Skeletal muscle tissue (tissue), 4 donors: ENCODE results near the gene MGAT4A. TPM values are rescaled to one million over a fixed set of nuclear protein-coding genes. Genes with fewer than 3 reads are reported as not detected.
"Not testable (repeated sequence)": the region's sequence is repeated elsewhere in the genome, so short reads cannot be mapped to it uniquely, and the experiment has no call there.

Source experiments
- H3K27ac ChIP-seq: one replicate; pipeline ENCODE4 v1.7.0; 2013; ENCODE audit warnings: mild to moderate bottlenecking, low read depth, low read length, inconsistent platforms
- H3K27me3 ChIP-seq, 3 donors: one replicate each; pipeline ENCODE4 v1.7.0; 2013; ENCODE audit warnings: low read length in 3 of 3; ENCODE audit not compliant: control insufficient read depth in 3 of 3, insufficient read depth in 3 of 3
- H3K36me3 ChIP-seq, 3 donors: one replicate each; pipeline ENCODE4 v1.7.0; 2013; ENCODE audit warnings: low read length in 3 of 3; ENCODE audit not compliant: control insufficient read depth in 3 of 3, insufficient read depth in 3 of 3
- H3K4me1 ChIP-seq, 3 donors: one replicate each; pipeline ENCODE4 v1.7.0; 2013; ENCODE audit warnings: low read length in 3 of 3, mild to moderate bottlenecking in 3 of 3; ENCODE audit not compliant: control insufficient read depth in 3 of 3, insufficient read depth in 3 of 3
- H3K4me3 ChIP-seq, 3 donors: one replicate each; pipeline ENCODE4 v1.7.0; 2013; ENCODE audit warnings: low read length in 3 of 3
- H3K9ac ChIP-seq, 3 donors: one replicate each; pipeline ENCODE4 v1.7.0; 2013; ENCODE audit warnings: low read length in 3 of 3, mild to moderate bottlenecking in 3 of 3, moderate library complexity in 2 of 3, low read depth in 1 of 3
- H3K9me3 ChIP-seq, 3 donors: one replicate each; pipeline ENCODE4 v1.7.0; 2013; ENCODE audit warnings: low read length in 3 of 3; ENCODE audit not compliant: control insufficient read depth in 3 of 3
- total RNA-seq: library from RNA; depleted of rRNA; stranded (reverse); fragments of >200 nt; gene quantifications from one replicate; pipeline ENCODE4 v1.2.3, GENCODE V29; 2014
- donor health status: Osteomylitis.

Gene MGAT4A
- total RNA-seq, 1 donor from 2014 or later: 6.3 TPM

DNA sequence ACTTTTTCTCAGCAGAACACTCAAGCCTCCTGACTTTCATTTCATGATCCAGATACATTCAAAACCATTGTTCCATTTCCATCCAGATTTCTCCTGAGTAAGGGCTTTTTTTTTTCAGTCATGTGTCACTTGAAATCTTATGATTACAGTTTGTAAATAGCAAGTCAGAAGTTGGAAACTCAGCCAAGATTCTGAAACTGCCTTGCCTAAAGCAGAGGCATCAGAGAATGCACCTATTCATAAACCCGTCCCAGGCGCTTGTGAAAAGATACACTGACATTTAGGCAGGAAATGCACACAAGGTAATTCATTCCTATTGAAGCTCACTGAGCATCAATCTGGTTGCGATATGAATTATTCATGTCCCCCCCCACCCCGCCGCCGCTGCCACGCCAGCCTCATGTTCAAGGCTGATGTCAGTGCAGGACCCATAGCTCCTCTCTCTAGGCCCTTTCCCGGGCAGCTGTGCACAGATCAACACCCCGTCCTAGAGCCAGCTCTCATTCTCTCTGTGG lies 30.4 kb upstream of the MGAT4A start:
- Histone ChIP-seq H3K9ac (no peak overlapping the region), H3K27ac (peak overlapping the region; percentile 64), H3K4me1 (peaks cover 3 to 13% (median 7%) of the 10 kb centered on the region in 3 donors), H3K9me3 (no peaks in the 10 kb centered on the region), H3K27me3 (peaks cover 0 to 4% (median 0%) of the 10 kb centered on the region in 3 donors), H3K36me3 (no peaks in the 10 kb centered on the region), H3K4me3 (no peak overlapping the region)

DNA sequence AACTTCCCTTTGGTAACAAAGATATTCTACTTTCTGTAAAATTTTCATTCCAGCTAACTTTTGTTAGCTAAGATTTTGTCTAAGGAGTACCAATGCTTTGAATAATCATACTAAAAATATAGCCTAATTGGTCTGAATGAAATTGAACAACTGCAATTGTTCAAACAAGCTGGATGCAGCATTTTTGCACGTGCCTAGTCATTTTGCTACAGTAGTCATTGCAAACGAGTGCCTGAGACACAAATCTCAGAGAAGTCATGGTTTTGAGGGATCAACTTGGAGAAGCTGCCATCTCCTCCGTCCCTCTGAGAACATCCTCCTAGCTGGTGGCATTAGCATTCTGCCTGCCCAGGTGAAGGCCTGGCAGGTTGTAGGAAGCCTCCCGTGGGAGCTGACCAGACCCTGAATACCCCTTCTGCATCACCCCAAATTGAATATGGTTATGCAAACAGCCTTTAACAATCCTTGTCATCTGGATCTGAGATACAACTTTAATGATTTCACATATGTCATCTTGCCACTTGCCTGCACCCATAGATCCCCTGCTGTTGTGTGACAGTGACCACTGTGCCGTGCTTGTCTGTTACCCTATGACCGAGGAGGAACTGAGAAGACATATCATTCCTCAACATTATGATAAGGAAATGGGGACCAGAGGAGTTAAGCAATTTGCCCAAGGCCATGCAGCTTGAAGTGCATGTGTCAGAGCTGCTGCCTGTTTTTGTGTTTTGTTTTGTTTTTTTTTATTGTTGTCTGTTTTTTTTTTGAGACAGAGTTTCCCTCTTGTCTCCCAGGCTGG lies 29.1 kb upstream of the MGAT4A start:
- peaks cover 3 to 13% (median 7%) of the 10 kb centered on the region in 3 donors for H3K4me1 ChIP-seq
- H3K36me3 ChIP-seq: no peaks in the 10 kb centered on the region
- no peaks in the 10 kb centered on the region for H3K9me3 ChIP-seq
- no peak overlapping the region for H3K4me3 ChIP-seq
- peaks cover 0 to 9% (median 4%) of the 10 kb centered on the region in 3 donors for H3K27me3 ChIP-seq
- H3K9ac ChIP-seq: no peak overlapping the region
- H3K27ac ChIP-seq: peak overlapping the region; percentile 40

DNA sequence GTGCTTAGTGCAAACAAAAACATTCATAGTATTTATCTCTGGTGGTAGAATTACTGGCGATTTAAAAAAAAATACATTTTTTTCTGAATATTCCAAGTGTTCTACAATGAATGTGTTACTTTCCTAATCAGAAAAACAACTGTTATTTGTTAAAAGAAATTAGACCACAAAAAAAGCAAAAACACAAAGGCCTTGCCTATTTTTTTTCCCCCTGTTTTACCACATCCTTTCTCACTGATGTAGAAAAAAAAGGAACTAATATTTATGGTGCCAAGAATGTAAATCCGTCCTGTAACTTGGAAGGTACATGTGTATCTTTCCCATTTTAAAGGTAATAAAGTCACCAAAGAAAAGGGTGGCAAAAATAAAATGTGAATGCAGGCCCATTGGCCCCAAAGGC lies 28.4 kb upstream of the MGAT4A start:
- no peak overlapping the region for H3K9ac ChIP-seq
- H3K36me3 ChIP-seq: no peaks in the 10 kb centered on the region
- no peak overlapping the region for H3K4me3 ChIP-seq
- H3K27me3 ChIP-seq: peaks cover 0 to 9% (median 4%) of the 10 kb centered on the region in 3 donors
- no peaks in the 10 kb centered on the region for H3K9me3 ChIP-seq
- peaks cover 3 to 13% (median 7%) of the 10 kb centered on the region in 3 donors for H3K4me1 ChIP-seq
- H3K27ac ChIP-seq: peak overlapping the region; percentile 64

DNA sequence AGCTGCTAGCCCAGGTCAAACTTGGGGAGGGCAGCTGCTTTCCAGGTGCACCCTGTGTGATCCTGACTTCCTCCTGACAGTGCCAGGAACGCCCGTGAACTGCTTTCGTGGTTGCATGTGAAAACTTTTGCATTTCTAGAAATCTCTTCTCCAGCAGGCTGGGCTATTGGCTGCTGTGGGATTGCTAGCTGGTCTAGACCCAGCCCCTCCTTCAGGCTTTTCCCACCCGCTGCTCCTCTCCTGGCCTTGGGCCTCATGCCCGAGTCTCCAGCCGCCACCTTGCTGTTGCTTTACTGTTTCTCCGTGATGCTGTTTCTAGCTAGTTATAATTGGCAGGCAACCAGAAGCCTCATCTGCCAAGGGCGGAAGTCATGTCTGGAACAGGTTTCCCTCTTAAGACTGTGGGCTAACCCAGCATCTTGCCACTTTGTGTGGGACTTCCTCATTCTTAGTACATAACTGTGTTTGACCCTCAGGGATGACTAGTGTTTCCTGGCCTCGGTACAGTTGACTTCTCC lies 27.0 kb upstream of the MGAT4A start:
- Histone ChIP-seq H3K27me3 (peaks cover 0 to 9% (median 4%) of the 10 kb centered on the region in 3 donors), H3K36me3 (no peaks in the 10 kb centered on the region), H3K27ac (peak overlapping the region; percentile 64), H3K9ac (no peak overlapping the region), H3K4me1 (peaks cover 3 to 13% (median 7%) of the 10 kb centered on the region in 3 donors), H3K9me3 (no peaks in the 10 kb centered on the region), H3K4me3 (peak overlapping the region in 1 of 3 donors; percentile 45)

DNA sequence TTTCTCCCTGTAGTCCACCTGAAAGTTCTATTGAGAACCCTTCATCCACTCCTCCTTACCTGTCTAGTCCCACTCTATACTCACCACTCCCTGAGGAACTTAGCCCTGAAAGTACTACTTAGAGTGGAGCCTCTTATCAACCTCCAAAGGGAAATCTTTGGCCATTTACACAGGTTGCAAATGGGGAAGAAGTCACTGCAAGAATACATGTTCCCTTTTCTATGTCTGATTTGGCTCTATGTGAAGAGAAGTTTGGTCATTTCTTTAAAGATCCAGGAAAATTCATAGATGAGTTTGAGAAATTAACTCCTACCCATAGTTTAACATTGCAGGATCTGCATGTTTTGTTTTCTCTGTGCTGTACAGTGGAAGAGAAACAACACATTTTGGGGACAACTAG lies 22.9 kb upstream of the MGAT4A start:
- H3K36me3 ChIP-seq: no peaks in the 10 kb centered on the region
- H3K27ac ChIP-seq: no peak overlapping the region
- peaks cover 3 to 10% (median 9%) of the 10 kb centered on the region in 3 donors for H3K4me1 ChIP-seq
- H3K27me3 ChIP-seq: peaks cover 4 to 18% (median 14%) of the 10 kb centered on the region in 3 donors
- no peak overlapping the region for H3K4me3 ChIP-seq
- H3K9me3 ChIP-seq: no peaks in the 10 kb centered on the region
- H3K9ac ChIP-seq: no peak overlapping the region

DNA sequence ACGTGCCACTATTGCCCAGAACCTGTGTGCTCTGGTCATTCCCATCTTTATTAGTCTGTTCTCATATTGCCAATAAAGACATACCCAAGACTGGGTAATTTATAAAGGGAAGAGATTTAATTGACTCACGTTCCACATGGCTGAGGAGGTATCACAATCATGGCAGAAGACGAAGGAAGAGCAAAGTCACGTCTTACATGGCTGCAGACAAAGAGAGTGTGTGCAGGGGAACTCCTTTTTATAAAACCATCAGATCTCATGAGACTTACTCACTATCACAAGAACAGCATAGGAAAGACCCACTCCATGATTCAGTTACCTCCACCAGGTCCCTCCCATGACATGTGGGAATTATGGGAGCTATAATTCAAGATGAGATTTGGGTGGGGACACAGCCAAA lies 21.8 kb upstream of the MGAT4A start:
- not testable (repeated sequence) for H3K9ac ChIP-seq, H3K9me3 ChIP-seq, H3K27ac ChIP-seq, H3K4me1 ChIP-seq, H3K36me3 ChIP-seq, H3K4me3 ChIP-seq
- H3K27me3 ChIP-seq: peaks cover 4 to 19% (median 14%) of the 10 kb centered on the region in 3 donors

DNA sequence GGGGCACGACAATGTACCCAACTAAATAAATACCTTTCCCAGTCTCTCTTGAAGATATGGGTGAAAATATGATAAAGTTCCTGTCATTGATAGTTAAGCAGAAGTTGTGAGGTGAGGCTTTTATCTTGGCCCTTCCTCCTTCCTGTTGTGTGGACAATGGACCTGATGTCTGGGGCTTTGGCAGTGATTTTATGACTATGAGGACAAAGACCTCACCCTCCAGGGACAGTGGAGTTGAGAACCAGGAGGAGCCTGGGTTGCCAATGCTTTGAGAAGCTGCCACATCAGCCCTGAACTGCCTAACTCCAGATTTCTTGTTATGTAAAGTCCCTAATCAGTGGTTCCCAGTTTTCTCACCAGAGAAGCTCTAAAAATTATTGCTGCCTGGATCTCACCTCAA lies 20.8 kb upstream of the MGAT4A start:
- no peaks in the 10 kb centered on the region for H3K36me3 ChIP-seq
- no peak overlapping the region for H3K27ac ChIP-seq
- H3K9ac ChIP-seq: no peak overlapping the region
- peaks cover 0 to 3% (median 0%) of the 10 kb centered on the region in 3 donors for H3K4me1 ChIP-seq
- no peaks in the 10 kb centered on the region for H3K9me3 ChIP-seq
- peaks cover 4 to 19% (median 14%) of the 10 kb centered on the region in 3 donors for H3K27me3 ChIP-seq
- H3K4me3 ChIP-seq: no peak overlapping the region

DNA sequence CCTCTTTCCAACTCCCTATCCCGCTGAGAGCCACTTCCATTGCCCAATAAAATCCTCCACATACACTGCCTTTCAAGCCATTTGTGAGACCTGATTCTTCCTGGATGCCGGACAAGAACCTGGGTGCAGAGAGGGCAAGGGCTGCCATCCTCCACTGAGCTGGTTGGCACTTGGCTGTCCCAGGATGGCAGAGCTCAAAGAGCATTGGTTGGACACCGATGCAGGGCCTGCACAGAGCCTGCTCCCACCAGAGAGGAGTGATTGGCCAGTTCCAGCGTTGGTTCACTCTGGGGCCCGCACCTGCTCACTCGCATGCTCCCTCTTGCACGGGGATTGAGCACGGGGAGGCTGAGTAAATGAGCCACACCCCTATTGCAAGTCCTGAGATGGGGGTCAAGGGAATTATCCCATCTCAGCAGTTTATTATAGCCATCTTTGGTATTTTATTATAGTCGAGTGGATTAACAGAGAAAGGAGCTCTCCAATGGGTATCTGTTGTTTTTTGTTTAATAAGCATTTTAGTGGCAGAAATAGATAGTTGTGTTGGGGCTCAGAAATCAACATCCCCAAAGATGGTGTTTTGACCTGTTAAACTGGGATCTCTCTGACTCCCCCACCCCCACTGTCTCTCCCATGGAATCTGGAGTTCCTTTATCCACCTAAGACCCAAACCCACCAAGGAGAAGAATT lies 19.8 kb upstream of the MGAT4A start:
- Histone ChIP-seq H3K9me3 (no peaks in the 10 kb centered on the region), H3K9ac (no peak overlapping the region), H3K4me1 (peaks cover 0 to 3% (median 0%) of the 10 kb centered on the region in 3 donors), H3K36me3 (no peaks in the 10 kb centered on the region), H3K4me3 (no peak overlapping the region), H3K27me3 (peaks cover 4 to 15% (median 14%) of the 10 kb centered on the region in 3 donors), H3K27ac (no peak overlapping the region)

DNA sequence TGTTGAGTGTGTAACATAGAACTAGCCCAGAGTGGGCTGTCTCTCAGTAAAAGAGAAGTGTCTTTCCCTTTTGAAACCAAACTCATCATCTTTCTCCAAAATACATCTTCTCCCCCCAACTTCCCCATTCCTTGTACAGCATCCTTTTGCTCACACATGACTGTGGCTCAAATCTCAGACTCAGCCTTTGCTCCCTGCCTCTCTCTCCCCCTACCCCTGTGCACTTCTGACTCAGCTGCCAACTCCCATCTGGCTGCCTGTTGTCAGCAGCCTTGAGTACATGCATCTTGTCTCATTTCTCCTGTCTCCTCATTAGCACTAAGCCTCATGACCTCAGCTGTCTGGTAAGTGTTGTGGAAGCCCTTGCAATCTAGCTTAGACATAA lies 18.1 kb upstream of the MGAT4A start:
- no peak overlapping the region for H3K9ac ChIP-seq
- H3K4me3 ChIP-seq: no peak overlapping the region
- H3K27me3 ChIP-seq: peaks cover 4 to 15% (median 10%) of the 10 kb centered on the region in 3 donors
- no peak overlapping the region for H3K27ac ChIP-seq
- H3K36me3 ChIP-seq: no peaks in the 10 kb centered on the region
- no peaks in the 10 kb centered on the region for H3K9me3 ChIP-seq
- H3K4me1 ChIP-seq: peaks cover 0 to 3% (median 0%) of the 10 kb centered on the region in 3 donors
